HG03354 (cell line): ENCODE measurements around the gene NIM1K.
"Not testable (repeated sequence)": the region's sequence is repeated elsewhere in the genome, so short reads cannot be mapped to it uniquely, and the experiment has no call there.

ENCODE experiments used
- ATAC-seq: cut with Tn5 transposase; IDR thresholded peaks from one replicate; pipeline ENCODE4 v1.9.1; 2021; ENCODE audit warnings: mild to moderate bottlenecking; ENCODE audit not compliant: unreplicated experiment, poor library complexity, severe bottlenecking

The NIM1K gene

GRCh38 chr5:43306954-43307353 is 114.9 kb downstream of the NIM1K start:
- ATAC-seq: not testable (repeated sequence)

- no peak for ATAC-seq
Observed at GRCh38 chr5:43309122-43309521, 117.1 kb downstream of the NIM1K start.

- ATAC-seq: no peak
Observed at GRCh38 chr5:43309637-43310036, 117.6 kb downstream of the NIM1K start.

DNA sequence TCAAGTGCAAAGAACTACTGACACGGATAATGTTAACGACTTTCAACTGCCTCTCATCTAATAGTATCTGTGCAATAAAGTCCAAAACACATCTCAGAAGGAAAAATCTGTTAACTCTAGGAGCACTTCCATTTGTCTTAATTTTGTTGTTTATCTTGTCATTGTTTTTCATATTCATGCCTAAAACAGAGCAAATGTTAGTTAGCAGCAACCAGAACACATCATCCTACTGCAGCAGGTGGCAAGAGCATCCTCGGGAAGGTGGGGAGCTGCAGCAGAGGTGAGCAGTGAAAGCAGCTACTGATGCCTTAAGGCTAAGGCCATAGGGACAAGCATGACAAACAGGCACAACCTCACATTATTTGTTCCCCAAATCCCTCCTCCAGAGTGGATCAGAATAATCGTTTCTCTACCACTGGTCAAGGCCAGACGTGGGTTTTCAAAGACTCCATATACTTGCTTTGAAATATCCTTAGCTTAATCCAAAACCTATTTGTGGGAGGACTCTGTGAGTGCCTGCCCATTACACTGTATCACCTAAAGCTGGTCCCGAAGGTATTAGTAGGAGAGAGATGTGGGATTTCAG is 120.1 kb downstream of the NIM1K start:
- ATAC-seq: no peak

- ATAC-seq: peak; percentile 8
Observed at GRCh38 chr5:43312699-43313034, 120.6 kb downstream of the NIM1K start.

DNA sequence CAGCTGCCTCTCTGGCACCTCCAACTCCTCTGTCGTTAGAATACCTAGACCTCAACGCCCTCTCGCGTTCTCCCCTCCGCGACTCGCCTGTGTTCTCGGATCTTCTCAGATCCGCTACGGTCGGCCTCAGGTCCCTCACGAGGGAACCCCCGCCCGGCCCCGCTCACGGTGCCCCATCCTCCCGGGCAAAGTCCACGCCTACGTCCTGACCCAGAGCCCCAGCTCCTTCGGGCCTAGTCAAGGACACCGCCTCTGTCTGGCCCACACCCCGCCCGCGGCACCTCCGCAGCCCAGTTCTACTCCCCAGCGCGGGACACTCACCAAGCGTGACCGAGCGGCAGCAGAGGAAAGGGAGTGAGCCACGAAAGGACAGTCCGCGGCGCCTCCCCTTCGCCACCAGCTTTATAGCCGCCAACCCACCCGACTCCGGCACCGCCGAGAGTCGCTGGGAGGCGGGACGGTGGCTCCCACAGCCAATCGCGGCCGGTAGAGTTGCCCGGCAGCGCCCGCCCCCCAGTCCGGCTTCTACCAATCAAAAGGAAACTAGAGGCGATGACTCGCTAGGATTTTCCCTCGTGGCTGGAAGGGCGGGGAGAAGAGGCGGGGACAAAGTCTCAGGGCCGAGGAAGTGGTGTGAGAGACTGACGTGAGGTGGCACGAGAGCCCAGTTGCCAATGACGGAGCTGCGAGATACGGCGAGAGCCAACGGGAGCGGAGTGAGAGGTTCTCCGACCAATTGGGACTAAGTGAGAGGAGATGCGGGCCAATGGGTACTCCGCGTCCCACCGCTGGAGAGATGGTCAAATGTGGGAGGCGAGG is 121.2 kb downstream of the NIM1K start, which contains the start of gene HMGCS1:
TSS of gene HMGCS1 (minus strand) at position 378 of the 819 bp plus-strand sequence. CDS start 14,447 bp downstream, outside the sequence.
- peak; percentile 94 for ATAC-seq

GRCh38 chr5:43313854-43314457 is 121.9 kb downstream of the NIM1K start:
- ATAC-seq: no peak

DNA sequence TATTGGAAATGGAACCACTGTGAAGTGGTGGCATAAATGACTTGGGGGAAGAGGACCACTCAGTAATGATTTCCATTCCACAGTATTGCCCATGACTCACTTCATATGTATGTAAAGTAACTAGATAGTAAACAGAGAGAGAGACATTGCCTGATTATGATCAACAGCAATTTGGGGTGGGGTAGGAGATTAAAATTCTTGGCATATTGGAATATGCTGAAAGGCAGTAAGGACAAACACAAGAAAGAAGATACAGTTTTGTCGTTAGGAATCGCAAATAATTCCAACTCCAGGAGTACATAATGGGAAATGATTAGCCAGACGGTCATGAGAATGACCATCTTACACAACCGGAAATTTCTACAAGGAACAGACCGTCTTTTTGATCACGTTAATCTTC is 122.7 kb downstream of the NIM1K start:
- no peak for ATAC-seq

DNA sequence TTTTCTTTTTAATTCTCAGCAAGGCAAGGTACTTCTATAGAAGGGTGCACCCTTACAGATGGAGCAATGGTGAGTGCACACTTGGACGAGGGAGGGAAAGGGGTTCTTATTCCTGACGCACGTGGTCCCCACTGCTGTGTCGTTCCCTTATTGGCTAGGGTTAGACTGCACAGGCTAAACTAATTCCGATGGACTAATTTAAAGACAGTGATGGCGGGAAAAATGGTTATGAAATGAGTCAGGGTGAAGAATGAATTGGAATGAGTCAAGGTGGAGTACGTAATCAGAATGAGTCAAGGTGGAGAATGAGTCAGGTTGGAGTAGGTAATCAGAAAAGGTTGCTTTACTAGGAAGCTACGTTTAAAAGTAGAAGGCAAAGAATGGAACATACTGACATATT is 123.2 kb downstream of the NIM1K start:
- ATAC-seq: no peak

GRCh38 chr5:43315682-43316081 is 123.7 kb downstream of the NIM1K start:
- no peak for ATAC-seq

GRCh38 chr5:43316421-43316820 is 124.4 kb downstream of the NIM1K start:
- ATAC-seq: no peak

DNA sequence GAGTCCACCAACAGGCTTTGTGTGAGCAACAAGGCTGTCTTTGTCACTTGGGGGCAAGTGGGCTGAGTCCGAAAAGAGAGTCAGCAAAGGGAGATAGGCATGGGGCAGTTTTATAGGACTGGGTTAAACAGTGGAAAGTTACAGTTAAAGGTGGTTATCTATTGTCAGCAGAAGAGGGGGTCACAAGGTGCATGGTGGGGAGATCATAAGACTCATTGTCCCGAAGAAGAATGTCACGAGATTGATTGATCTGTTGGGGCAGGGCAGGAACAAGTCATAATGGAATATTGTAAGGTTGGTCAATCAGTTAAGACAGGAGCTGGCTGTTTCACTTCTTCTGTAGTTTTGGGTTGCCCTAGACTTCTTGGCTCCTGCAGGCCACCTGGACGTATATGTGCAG is 128.8 kb downstream of the NIM1K start:
- no peak for ATAC-seq

DNA sequence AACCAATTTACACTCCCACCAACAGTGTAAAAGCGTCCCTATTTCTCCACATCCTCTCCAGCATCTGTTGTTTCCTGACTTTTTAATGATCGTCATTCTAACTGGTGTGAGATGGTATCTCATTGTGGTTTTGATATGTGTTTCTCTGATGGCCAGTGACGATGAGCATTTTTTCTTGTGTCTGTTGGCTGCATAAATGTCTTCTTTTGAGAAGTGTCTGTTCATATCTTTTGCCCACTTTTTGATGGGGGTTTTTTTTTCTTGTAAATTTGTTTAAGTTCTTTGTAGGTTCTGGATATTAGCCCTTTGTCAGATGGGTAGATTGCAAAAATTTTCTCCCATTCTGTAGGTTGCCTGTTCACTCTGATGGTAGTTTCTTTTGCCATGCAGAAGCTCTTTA is 131.5 kb downstream of the NIM1K start:
- ATAC-seq: not testable (repeated sequence)

DNA sequence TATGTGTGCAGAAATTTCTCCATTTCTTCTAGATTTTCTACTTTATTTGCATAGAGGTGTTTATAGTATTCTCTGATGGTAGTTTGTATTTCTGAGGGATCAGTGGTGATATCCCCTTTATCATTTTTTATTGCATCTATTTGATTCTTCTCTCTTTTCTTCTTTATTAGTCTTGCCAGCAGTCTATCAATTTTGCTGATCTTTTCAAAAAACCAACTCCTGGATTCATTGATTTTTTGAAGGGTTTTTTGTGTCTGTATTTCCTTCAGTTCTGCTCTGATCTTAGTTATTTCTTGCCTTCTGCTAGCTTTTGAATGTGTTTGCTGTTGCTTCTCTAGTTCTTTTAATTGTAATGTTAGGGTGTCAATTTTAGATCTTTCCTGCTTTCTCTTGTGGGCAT is 133.6 kb downstream of the NIM1K start:
- not testable (repeated sequence) for ATAC-seq
